GM23248 (cell line): Measurements from ENCODE around the gene ACCSL.

Experiments used
- EZH2 ChIP-seq: fragments of 200-600 bp; sonication (generic); IDR thresholded peaks from 2 replicates; pipeline ENCODE4 v1.6.1; 2018; ENCODE audit warnings: antibody characterized with exemption, mild to moderate bottlenecking; ENCODE audit not compliant: insufficient read depth, poor library complexity, severe bottlenecking
- EZH2phosphoT487 ChIP-seq: fragments of 200-600 bp; sonication (generic); IDR thresholded peaks from 2 replicates; pipeline ENCODE4 v1.6.1; 2018; ENCODE audit warnings: antibody characterized with exemption, moderate library complexity, mild to moderate bottlenecking, low read depth; ENCODE audit not compliant: insufficient read depth

DNA sequence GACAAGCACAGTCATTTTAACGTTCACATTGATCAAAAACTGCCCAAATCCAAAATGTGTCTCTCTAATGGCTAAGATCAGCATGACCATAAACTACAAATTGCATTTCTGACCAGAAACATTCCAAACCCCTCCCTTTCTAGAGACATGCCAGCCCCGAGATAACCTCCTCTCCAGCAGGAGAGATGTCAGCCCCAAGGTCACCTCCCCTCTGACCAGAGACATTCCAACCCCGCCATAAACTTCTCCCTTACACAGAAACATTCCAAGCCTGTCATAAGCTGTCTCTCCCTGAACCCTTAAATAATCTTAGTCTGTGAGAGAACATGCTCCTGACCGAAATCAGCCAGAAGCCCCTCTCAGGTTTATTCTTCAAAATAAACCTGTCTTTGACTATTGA, 41.1 kb downstream of the ACCSL start:
- no peak for TF ChIP-seq EZH2
- no peak for TF ChIP-seq EZH2phosphoT487
